GM23338 (cell line): ENCODE results near the gene AVPR1B. TPM values are rescaled to one million over a fixed set of nuclear protein-coding genes. Genes with fewer than 3 reads are reported as not detected.

Source experiments
- ATAC-seq: fragments of 200-7000 bp; cut with Tn5 transposase; 3 replicates; pipeline ENCODE4 v1.9.1; 2020
- DNase-seq: peaks from one replicate; pipeline ENCODE4 v3.0.0-alpha.2; 2015; ENCODE audit warnings: low spot score
- H2AFZ ChIP-seq: fragments of 200-600 bp; sonication (generic); 2 replicates; pipeline ENCODE4 v1.8.0; 2016; ENCODE audit warnings: antibody characterized with exemption, mild to moderate bottlenecking, moderate library complexity
- H3F3A ChIP-seq: fragments of 200-600 bp; sonication (generic); replicated peaks from 2 replicates; pipeline ENCODE4 v1.8.0; 2017; ENCODE audit warnings: antibody characterized with exemption, mixed run types, low read depth
- H3K27ac ChIP-seq: fragments of 200-600 bp; sonication (generic); 2 replicates; pipeline ENCODE4 v1.6.1; 2016; ENCODE audit warnings: low read depth
- H3K27me3 ChIP-seq: fragments of 200-600 bp; sonication (generic); 2 replicates; pipeline ENCODE4 v1.8.0; 2016; ENCODE audit warnings: mild to moderate bottlenecking, mixed run types, moderate library complexity; ENCODE audit not compliant: insufficient read depth
- H3K36me3 ChIP-seq: fragments of 200-600 bp; sonication (generic); 2 replicates; pipeline ENCODE4 v1.8.0; 2016; ENCODE audit warnings: mild to moderate bottlenecking; ENCODE audit not compliant: insufficient read depth
- H3K4me1 ChIP-seq: fragments of 200-600 bp; sonication (generic); 2 replicates; pipeline ENCODE4 v1.8.0; 2016; ENCODE audit warnings: mild to moderate bottlenecking, moderate library complexity; ENCODE audit not compliant: insufficient read depth
- H3K4me2 ChIP-seq: fragments of 200-600 bp; sonication (generic); 2 replicates; pipeline ENCODE4 v1.7.1; 2017; ENCODE audit warnings: mixed run types
- H3K4me3 ChIP-seq: fragments of 200-600 bp; sonication (generic); 2 replicates; pipeline ENCODE4 v1.6.1; 2016; ENCODE audit warnings: mixed run types
- H3K79me2 ChIP-seq: fragments of 200-600 bp; sonication (generic); replicated peaks from 2 replicates; pipeline ENCODE4 v1.8.0; 2017; ENCODE audit warnings: mild to moderate bottlenecking; ENCODE audit not compliant: insufficient read depth
- H3K9me2 ChIP-seq: fragments of 200-600 bp; sonication (generic); 2 replicates; pipeline ENCODE4 v1.8.0; 2017; ENCODE audit not compliant: insufficient read depth
- H4K20me1 ChIP-seq: fragments of 200-600 bp; sonication (generic); replicated peaks from 2 replicates; pipeline ENCODE4 v1.8.0; 2017; ENCODE audit warnings: mild to moderate bottlenecking; ENCODE audit not compliant: insufficient read depth
- H3K27ac Mint-ChIP-seq: 2 replicates; pipeline ENCODE4 v1.8.0; 2020; ENCODE audit warnings: inconsistent platforms, mild to moderate bottlenecking, moderate library complexity, mixed read lengths
- H3K27me3 Mint-ChIP-seq: 3 replicates; pipeline ENCODE4 v1.8.0; 2022; ENCODE audit warnings: low read depth, mild to moderate bottlenecking, moderate library complexity, mixed read lengths, inconsistent platforms; ENCODE audit not compliant: insufficient read depth, poor library complexity
- H3K36me3 Mint-ChIP-seq: 3 replicates; pipeline ENCODE4 v1.8.0; 2021; ENCODE audit warnings: low read depth, mild to moderate bottlenecking, inconsistent platforms, moderate library complexity, mixed read lengths
- H3K4me1 Mint-ChIP-seq: 3 replicates; pipeline ENCODE4 v1.8.0; 2020; ENCODE audit warnings: mild to moderate bottlenecking, inconsistent platforms, mixed read lengths
- H3K4me3 Mint-ChIP-seq: 3 replicates; pipeline ENCODE4 v1.8.0; 2021; ENCODE audit warnings: moderate library complexity, mild to moderate bottlenecking, inconsistent platforms, mixed read lengths
- H3K9me3 Mint-ChIP-seq: 3 replicates; pipeline ENCODE4 v1.8.0; 2020; ENCODE audit warnings: moderate library complexity, mild to moderate bottlenecking, inconsistent platforms, mixed read lengths
- CREB1 ChIP-seq: fragments of 250-450 bp; sonication (Bioruptor Pico); IDR thresholded peaks from 2 replicates; pipeline ENCODE4 v1.5.0; 2020; ENCODE audit warnings: low read depth, mild to moderate bottlenecking, moderate library complexity
- EZH2 ChIP-seq: fragments of 200-600 bp; sonication (generic); IDR thresholded peaks from one replicate; pipeline ENCODE4 v1.8.0; 2017; ENCODE audit warnings: antibody characterized with exemption, mild to moderate bottlenecking, low read depth; ENCODE audit not compliant: unreplicated experiment
- POLR2AphosphoS5 ChIP-seq: IDR thresholded peaks from 2 replicates; pipeline ENCODE4 v1.6.1; 2016; ENCODE audit warnings: antibody characterized with exemption, low read depth
- REST ChIP-seq: IDR thresholded peaks from one replicate; pipeline ENCODE4 v1.6.1; 2018; ENCODE audit warnings: antibody characterized with exemption; ENCODE audit not compliant: unreplicated experiment
- ZNF114 ChIP-seq: fragments of 250-450 bp; sonication (Bioruptor Pico); IDR thresholded peaks from 2 replicates; pipeline ENCODE4 v1.5.0; 2020; ENCODE audit warnings: mild to moderate bottlenecking, moderate library complexity
- ZNF331 ChIP-seq: fragments of 250-450 bp; sonication (Bioruptor Pico); IDR thresholded peaks from 2 replicates; pipeline ENCODE4 v1.5.0; 2020; ENCODE audit warnings: low read depth, mild to moderate bottlenecking, moderate library complexity
- ZNF462 ChIP-seq: fragments of 250-450 bp; sonication (Bioruptor Pico); IDR thresholded peaks from 2 replicates; pipeline ENCODE4 v1.5.0; 2020; ENCODE audit warnings: mild to moderate bottlenecking, moderate library complexity
- polyA plus RNA-seq: library from polyadenylated mRNA; unstranded; fragments of >200 nt; fragmentation: Nextera tagmentation; extraction: Ambion mirVana; gene quantifications from 2 replicates; pipeline ENCODE4 v1.2.1, GENCODE V29; 2016
- total RNA-seq: library from RNA; depleted of rRNA; stranded (reverse); fragments of >200 nt; shearing (Covaris generic); gene quantifications from 2 replicates; pipeline ENCODE4 v1.2.3, GENCODE V29; 2014

Gene AVPR1B
- total and polyA plus RNA-seq, 2 experiments from 2014 or later = 0.24 to 0.52 TPM

- TF ChIP-seq REST (no peak), ZNF462 (CRISPR knock-in tag) (no peak), ZNF114 (no peak)
These were observed 1.4 kb downstream of the AVPR1B start (continued) for GRCh38 chr1:206115791-206116190.

GRCh38 chr1:206114692-206115640 lies 2.2 kb downstream of the AVPR1B start:
- H3K27me3 ChIP-seq = peaks cover 29% of the 10 kb centered on the region
- TF ChIP-seq POLR2AphosphoS5 (no peak), CREB1 (no peak), REST (no peak), ZNF331 (CRISPR knock-in tag) (no peak), EZH2 (no peak), ZNF114 (no peak)

More at GRCh38 chr1:206114692-206115640, 2.2 kb downstream of the AVPR1B start:
- Histone ChIP-seq H2AFZ (no peak overlapping the region), H4K20me1 (no peaks in the 10 kb centered on the region), H3K4me1 (peaks cover 3% of the 10 kb centered on the region; the same call in 1 of the 2 replicates), H3F3A (peaks cover 4% of the 10 kb centered on the region; the same call in 1 of the 2 replicates), H3K36me3 (no peaks in the 10 kb centered on the region), H3K4me3 (no peak overlapping the region), H3K27ac (no peak overlapping the region), H3K9me2 (no peaks in the 10 kb centered on the region), H3K4me2 (no peak overlapping the region), H3K79me2 (no peaks in the 10 kb centered on the region)
- Mint-ChIP-seq H3K27ac (no peak overlapping the region), H3K9me3 (peaks cover 3% of the 10 kb centered on the region; the same call in 2 of the 3 replicates), H3K27me3 (peaks cover 26% of the 10 kb centered on the region), H3K4me3 (no peak overlapping the region), H3K4me1 (peaks cover 10% of the 10 kb centered on the region; the same call in 2 of the 3 replicates), H3K36me3 (no peaks in the 10 kb centered on the region)
- ATAC-seq (no peak), DNase-seq (no peak)
